Hematopoietic multipotent progenitor cell treated with erythropoietin and hydrocortisone succinate and interleukin-3 and kit ligand, for 8 days (in vitro differentiated cells): Measurements from ENCODE around the gene DMRT1.
A peak's percentile ranks its signal among the peaks of the same experiment; 100 is the strongest.
"Not testable (repeated sequence)": the region's sequence is repeated elsewhere in the genome, so short reads cannot be mapped to it uniquely, and the experiment has no call there.

Experiments
- DNase-seq: peaks from one replicate; pipeline ENCODE4 v3.0.0-alpha.2; 2015

DMRT1 gene

GRCh38 chr9:860706-861105, 19.2 kb downstream of the DMRT1 start:
- DNase-seq, result no peak

- DNase-seq, result not testable (repeated sequence)
These were observed 20.0 kb downstream of the DMRT1 start for GRCh38 chr9:861525-861924.

- DNase-seq, result no peak
These were observed 33.8 kb downstream of the DMRT1 start for GRCh38 chr9:875119-875962.

DNA sequence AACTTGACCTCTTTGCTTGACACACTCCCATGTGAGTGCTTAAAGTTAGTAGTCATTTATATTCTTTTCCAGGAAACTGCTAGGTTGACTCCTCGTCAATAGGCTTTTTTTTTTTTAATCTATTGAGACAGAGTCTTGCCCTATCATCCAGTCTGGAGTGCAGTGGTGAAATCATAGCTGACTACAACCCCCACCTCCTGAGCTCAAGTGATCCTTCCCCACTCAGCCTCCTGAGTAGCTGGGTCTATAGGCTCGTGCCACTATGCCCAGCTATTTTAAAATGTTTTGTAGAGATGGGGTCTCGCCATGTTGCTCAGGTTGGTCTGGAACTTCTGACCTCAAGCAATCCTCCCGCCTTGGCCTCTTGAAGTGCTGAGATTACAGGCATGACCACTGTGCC, 34.9 kb downstream of the DMRT1 start:
- no peak for DNase-seq

- no peak for DNase-seq
These were observed 36.7 kb downstream of the DMRT1 start for GRCh38 chr9:878239-878638.

GRCh38 chr9:880725-881124, 39.2 kb downstream of the DMRT1 start:
- no peak for DNase-seq

GRCh38 chr9:882416-882924, 41.0 kb downstream of the DMRT1 start:
- DNase-seq, result no peak

DNA sequence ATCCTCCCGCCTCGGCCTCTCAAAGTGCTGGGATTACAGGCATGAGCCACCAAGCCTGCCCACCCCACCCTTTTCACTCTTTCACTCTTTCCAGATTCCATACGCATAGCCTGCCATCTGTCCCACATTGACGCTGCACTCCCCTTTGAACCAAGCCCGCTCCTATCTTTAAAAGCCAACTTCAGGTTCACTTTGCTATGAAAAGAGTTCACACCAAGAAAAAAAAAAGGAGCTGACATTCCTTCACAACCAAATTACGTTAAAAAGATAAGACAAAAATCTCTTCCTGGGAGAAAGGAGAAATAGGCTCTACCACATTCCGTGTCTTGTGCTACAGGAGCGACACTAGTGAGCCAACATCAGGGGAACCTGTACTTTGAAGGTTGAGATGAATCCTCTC, 41.5 kb downstream of the DMRT1 start:
- no peak for DNase-seq

- no peak for DNase-seq
These were observed 45.4 kb downstream of the DMRT1 start for GRCh38 chr9:886886-887285.

DNA sequence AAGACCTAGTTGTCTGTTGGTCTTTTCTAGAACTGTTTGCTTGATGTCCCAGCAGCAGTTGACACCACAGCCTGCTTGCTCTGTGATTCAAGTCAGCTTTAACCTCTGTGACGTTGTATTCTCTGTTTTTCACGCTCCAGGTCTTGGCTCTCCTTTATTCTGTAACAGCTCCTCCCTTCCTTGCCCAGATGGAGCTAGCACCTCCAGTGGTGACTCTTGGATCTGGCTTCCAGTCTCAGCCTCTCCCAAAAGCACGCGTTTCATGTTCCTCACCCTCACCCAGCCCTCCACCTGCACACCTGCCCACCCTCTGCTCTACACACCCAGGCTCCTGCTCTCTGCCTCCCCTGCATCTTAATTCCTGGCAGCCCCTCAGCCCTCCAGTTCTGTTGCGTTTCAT, 50.6 kb downstream of the DMRT1 start:
- DNase-seq, result no peak

GRCh38 chr9:893115-893514, 51.6 kb downstream of the DMRT1 start:
- DNase-seq, result no peak

GRCh38 chr9:893843-894420, 52.4 kb downstream of the DMRT1 start:
- peak; percentile 70 for DNase-seq

DNA sequence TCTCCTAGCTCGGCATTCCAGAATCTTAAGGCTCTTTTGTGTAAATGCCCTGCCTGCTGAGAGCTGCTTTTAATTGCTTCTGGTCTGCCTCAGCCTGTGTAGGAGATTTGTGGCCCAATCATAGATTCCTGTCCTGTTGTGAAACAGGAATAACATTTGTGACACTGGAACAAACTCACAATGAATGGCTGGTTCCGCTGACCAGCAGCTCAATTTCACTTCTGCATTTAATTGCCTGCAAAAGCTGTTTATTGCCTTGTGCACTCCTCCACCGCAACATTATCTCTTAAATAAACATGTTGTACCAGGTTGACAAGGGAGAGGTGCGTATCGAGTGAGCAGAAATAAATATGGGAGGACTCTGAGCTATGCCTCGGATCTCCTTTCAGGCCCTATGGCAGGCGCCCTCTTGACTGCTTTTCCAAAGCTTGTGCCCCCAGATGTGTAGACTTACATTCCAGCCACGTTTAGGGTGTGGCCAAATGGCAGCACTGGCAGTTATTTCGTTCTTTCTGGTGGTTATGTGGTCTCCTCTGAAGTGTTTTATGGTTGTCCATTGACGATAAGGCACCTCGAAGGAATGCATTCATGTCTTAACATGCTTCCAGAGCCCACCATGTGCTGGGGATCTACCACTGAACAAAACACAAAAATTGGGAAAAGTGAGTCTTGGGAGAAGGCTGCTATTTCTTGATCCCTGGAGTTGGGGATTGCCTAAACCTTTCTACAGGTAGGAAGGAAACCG, 58.1 kb downstream of the DMRT1 start:
- peak; percentile 21 for DNase-seq

- no peak for DNase-seq
These were observed 62.4 kb downstream of the DMRT1 start for GRCh38 chr9:903886-904285.

- DNase-seq, result no peak
These were observed 64.4 kb downstream of the DMRT1 start for GRCh38 chr9:905906-906305.

GRCh38 chr9:908536-909205, 67.2 kb downstream of the DMRT1 start:
- no peak for DNase-seq

DNA sequence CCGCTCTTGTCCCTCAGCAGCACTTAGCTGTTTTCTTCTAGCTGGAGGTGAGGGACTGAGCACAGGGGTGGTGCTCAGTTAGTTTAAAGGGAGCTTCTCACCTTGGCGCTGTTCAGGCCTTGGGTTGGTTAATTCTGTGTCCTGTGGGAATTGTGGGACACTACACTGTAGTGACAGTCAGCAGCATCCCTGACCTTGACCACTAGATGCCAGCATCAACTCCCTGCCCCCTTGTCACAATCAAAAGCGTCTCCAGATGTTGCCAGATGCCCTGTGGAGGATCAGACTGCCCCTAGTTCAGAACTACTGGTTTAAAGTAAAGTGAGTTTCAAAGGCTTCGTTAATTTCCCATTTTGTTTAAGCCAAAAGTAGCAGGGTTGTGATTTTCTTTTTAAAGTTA, 69.5 kb downstream of the DMRT1 start:
- peak; percentile 11 for DNase-seq

DNA sequence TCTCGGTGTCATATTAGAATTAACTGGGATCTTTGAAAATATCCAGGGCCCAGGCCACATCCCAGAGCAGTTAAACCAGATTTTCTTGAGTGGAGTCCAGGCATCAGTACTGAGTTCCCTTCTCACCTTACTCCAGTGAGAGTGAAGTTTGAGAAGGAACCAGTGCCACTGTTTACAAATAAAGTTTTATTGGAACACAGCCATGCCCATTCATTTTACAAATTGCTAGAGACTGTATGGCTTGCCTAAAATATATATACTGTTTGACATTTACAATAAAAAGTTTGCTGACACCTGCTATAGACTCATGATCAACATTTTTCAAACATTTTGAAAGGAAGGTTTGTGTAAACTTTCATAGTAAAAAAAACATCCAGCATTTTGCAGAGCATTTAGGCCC, 71.3 kb downstream of the DMRT1 start:
- no peak for DNase-seq

- not testable (repeated sequence) for DNase-seq
These were observed 72.0 kb downstream of the DMRT1 start for GRCh38 chr9:913526-913925.

DNA sequence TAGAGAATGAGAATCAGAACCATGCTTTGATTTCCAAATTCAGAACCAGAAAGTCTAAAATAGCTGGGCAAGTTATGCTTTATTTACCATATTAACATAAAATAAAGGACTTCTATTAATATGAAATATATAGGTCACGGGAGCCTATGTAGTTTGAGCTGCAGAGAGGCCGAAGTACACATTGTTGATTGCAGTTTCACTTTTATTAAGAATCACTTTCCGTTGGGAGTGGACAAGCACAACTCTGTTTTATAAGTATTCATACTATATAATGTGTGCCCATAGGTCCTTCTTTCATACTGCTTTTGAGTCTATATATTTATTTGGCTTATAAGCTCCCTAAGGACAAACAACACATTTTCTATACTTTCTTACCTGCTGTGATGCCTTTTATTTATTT, 76.2 kb downstream of the DMRT1 start:
- no peak for DNase-seq

DNA sequence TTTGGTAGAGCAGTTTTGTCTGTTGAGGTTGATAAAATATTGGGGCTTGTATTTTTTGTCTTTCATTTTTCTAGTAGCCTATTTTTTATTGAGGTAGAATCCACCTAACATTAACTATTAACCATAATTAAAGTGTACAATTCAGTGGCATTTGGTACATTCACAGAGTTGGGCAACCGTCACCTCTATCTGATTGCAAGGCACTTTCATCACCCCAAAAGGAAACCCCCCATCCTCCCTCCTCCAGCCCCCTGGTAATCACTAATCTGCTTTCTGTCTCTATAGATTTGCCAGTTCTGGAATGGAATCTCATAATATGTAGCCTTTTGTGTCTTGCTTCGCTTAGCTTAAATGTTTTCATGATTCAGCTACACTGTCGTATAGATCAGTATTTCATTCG, 79.4 kb downstream of the DMRT1 start:
- DNase-seq, result no peak

- DNase-seq, result no peak
These were observed 80.7 kb downstream of the DMRT1 start for GRCh38 chr9:922171-922570.

DNA sequence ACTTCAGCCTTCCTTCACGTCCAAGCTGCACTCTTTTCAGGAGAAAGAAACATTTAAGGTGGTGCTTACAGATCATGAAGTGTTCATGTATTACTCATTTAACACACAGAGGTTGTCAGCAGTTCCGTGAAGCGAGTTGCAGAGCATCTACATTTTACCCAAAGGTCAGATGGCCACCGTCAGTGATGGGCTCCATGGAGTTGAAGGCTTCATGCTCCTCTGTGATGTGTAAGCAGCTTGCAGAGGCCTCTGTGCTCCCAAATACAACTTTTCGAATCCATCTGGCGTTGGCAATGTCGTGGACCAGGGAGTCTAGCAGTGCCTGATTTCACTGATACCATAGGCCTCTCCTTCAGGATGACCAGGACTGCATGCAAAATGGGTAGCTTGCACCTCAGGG, 81.2 kb downstream of the DMRT1 start:
- DNase-seq, result no peak
